Parathyroid adenoma (tissue), 2 donors: ENCODE data around the gene EHMT2.
A peak's percentile ranks its signal among the peaks of the same experiment; 100 is the strongest.

ENCODE experiments used
- H2AFZ ChIP-seq: fragments of 300-600 bp; sonication (generic); one replicate; pipeline ENCODE4 v1.7.0; 2017; ENCODE audit warnings: antibody characterized with exemption, mild to moderate bottlenecking
- H3K27ac ChIP-seq: fragments of 300-600 bp; sonication (generic); one replicate; pipeline ENCODE4 v1.7.0; 2017
- H3K27me3 ChIP-seq: fragments of 300-600 bp; sonication (generic); one replicate; pipeline ENCODE4 v1.7.0; 2017; ENCODE audit warnings: low read length; ENCODE audit not compliant: control insufficient read depth, insufficient read depth
- H3K36me3 ChIP-seq: fragments of 300-600 bp; sonication (generic); one replicate; pipeline ENCODE4 v1.7.0; 2017; ENCODE audit warnings: low read length; ENCODE audit not compliant: control insufficient read depth, insufficient read depth
- H3K4me1 ChIP-seq: fragments of 300-600 bp; sonication (generic); one replicate; pipeline ENCODE4 v1.7.0; 2017; ENCODE audit warnings: control low read depth
- H3K4me2 ChIP-seq: fragments of 300-600 bp; sonication (generic); one replicate; pipeline ENCODE4 v1.7.0; 2017; ENCODE audit warnings: low read length
- H3K4me3 ChIP-seq: fragments of 300-600 bp; sonication (generic); one replicate; pipeline ENCODE4 v1.7.0; 2017; ENCODE audit warnings: low read depth, low read length
- H3K79me2 ChIP-seq: fragments of 300-600 bp; sonication (generic); one replicate; pipeline ENCODE4 v1.7.0; 2017; ENCODE audit warnings: control low read depth
- H3K9ac ChIP-seq: fragments of 300-600 bp; sonication (generic); one replicate; pipeline ENCODE4 v1.7.0; 2017; ENCODE audit warnings: mild to moderate bottlenecking
- H3K9me3 ChIP-seq: fragments of 300-600 bp; sonication (generic); one replicate; pipeline ENCODE4 v1.7.0; 2017; ENCODE audit warnings: low read length; ENCODE audit not compliant: control insufficient read depth
- CTCF ChIP-seq: fragments of 300-600 bp; sonication (generic); IDR thresholded peaks from one replicate; pipeline ENCODE4 v1.7.0; 2017; ENCODE audit warnings: antibody characterized with exemption, mild to moderate bottlenecking
- donor health status: primary hyperparathyroidism.

EHMT2 gene

DNA sequence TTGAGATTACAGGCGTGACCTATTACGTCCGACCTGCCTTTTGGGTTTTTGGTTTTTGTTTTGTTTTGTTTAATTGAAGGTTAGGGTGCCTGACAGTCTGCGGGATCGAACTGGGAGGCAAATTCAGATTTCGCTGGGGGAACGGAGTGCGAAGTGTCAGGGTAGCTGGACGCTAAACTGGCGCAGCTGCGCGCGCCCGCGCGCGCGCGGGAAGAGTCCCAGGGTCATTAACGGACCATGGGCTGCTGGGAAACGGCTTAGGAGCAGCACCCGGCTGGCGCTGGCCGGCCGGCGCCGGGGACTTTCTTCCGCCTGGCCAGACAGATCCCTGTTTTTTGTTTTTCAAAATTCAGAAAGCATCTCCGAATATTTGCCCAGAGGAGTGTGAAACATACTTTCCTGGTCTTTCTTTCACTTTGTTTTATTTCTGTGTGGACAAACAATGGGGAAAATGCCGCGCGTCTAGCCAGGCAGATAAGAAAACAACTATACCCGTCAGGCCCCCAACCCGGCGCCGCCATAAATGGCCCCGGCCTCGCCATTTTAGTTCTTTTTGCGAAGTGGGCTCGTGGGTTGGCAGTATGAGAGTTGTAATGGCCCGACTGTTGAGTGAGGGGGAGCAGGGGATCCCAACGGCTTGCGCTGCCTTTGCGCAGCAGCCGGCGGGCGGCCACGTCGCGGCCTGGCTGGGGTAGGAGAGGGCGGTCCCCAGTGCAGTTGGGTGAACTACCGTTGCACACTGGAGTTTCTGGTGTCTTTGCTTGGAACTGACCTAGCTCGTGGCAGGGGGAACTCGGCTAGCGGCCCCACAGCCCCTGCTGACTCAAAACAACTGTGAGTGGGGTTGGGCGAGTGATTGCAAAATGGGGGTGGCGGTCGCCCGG is 62.9 kb downstream of the EHMT2 start:
- Histone ChIP-seq H3K27ac (peak overlapping the region; percentile 99), H3K4me1 (peaks cover 25% of the 10 kb centered on the region), H3K9me3 (no peaks in the 10 kb centered on the region), H3K4me3 (peak overlapping the region; percentile 89), H2AFZ (peak overlapping the region; percentile 95), H3K27me3 (no peaks in the 10 kb centered on the region), H3K79me2 (peaks cover 42% of the 10 kb centered on the region), H3K36me3 (no peaks in the 10 kb centered on the region), H3K4me2 (peak overlapping the region; percentile 57), H3K9ac (peak overlapping the region; percentile 54)
- no peak for TF ChIP-seq CTCF

- Histone ChIP-seq H3K4me3 (peak overlapping the region; percentile 90), H3K79me2 (peaks cover 44% of the 10 kb centered on the region), H3K9me3 (no peaks in the 10 kb centered on the region), H3K27me3 (no peaks in the 10 kb centered on the region), H2AFZ (no peak overlapping the region), H3K36me3 (no peaks in the 10 kb centered on the region), H3K4me1 (peaks cover 14% of the 10 kb centered on the region), H3K4me2 (peak overlapping the region; percentile 97), H3K27ac (peak overlapping the region; percentile 80), H3K9ac (no peak overlapping the region)
- TF ChIP-seq CTCF: no peak
Measured at GRCh38 chr6:31831350-31832215, 65.9 kb downstream of the EHMT2 start.

DNA sequence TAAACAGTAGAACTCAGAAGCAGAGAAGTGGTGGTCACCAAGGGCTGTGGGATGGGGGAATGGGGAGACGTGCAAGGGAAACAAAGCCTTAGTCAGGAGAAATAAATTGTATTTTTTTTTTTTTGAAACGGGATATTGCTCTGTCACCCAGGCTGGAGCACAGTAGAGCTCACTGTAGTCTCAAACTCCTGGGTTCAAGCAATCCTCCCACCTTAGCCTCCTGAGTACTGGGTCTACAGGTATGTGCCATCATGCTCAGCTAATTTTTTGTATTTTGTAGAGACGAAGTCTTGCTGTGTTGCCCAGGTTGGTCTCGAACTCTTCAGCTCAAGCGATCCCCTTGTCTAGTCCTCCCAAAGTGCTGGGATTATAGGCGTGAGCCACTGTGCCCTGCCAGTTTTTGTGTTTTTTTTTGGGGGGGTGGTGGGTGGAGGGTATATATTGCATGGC is 66.6 kb downstream of the EHMT2 start:
- H3K4me2 ChIP-seq: peak overlapping the region; percentile 97
- no peaks in the 10 kb centered on the region for H3K36me3 ChIP-seq
- H3K4me3 ChIP-seq: peak overlapping the region; percentile 90
- H3K27ac ChIP-seq: peak overlapping the region; percentile 80
- peaks cover 40% of the 10 kb centered on the region for H3K79me2 ChIP-seq
- H3K9me3 ChIP-seq: no peaks in the 10 kb centered on the region
- H3K27me3 ChIP-seq: no peaks in the 10 kb centered on the region
- H3K4me1 ChIP-seq: peaks cover 15% of the 10 kb centered on the region
- TF ChIP-seq CTCF: no peak
- H2AFZ ChIP-seq: no peak overlapping the region
- H3K9ac ChIP-seq: no peak overlapping the region
